Uterus (tissue), 2 donors: ENCODE measurements around the gene CLCA2.

Source experiments
- POLR2A ChIP-seq, 2 donors: fragments of 450-650 bp; IDR thresholded peaks; one replicate each; pipeline ENCODE4 v1.6.1; 2016; ENCODE audit warnings: antibody characterized with exemption in 2 of 2, mild to moderate bottlenecking in 1 of 2, moderate library complexity in 1 of 2
- TF ChIP-seq, protein P1 (sequence below), 4 experiments: fragments of 200-600 bp in 2 of 4; fragments of 450-650 bp in 2 of 4; sonication (generic) in 2 of 4; IDR thresholded peaks; one replicate each; pipeline ENCODE4 v1.5.1; 2016 to 2019; ENCODE audit warnings: antibody characterized with exemption in 4 of 4, mild to moderate bottlenecking in 2 of 4, moderate library complexity in 1 of 4

DNA sequence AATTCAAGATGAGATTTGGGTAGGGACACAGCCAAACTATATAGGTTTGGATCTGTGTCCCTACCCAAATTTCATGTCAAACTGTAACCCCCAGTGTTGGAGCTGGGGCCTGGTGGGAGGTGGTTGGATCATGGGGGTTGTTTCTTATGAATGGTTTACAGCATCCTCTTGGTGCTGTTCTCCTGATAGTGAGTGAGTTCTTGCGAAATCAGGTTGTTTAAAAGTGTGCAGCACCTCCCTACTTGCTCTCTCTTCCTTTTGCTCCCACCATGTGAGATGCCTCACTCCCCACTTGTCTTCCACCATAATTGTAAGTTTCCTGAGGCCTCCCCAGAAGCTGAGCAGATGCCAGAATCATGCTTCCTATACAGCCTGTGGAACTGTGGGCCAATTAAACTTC lies 45.2 kb upstream of the CLCA2 start:
- no peak for TF ChIP-seq POLR2A (IDR thresholded peaks at IDR 0.05)
- TF ChIP-seq, protein P1, sequence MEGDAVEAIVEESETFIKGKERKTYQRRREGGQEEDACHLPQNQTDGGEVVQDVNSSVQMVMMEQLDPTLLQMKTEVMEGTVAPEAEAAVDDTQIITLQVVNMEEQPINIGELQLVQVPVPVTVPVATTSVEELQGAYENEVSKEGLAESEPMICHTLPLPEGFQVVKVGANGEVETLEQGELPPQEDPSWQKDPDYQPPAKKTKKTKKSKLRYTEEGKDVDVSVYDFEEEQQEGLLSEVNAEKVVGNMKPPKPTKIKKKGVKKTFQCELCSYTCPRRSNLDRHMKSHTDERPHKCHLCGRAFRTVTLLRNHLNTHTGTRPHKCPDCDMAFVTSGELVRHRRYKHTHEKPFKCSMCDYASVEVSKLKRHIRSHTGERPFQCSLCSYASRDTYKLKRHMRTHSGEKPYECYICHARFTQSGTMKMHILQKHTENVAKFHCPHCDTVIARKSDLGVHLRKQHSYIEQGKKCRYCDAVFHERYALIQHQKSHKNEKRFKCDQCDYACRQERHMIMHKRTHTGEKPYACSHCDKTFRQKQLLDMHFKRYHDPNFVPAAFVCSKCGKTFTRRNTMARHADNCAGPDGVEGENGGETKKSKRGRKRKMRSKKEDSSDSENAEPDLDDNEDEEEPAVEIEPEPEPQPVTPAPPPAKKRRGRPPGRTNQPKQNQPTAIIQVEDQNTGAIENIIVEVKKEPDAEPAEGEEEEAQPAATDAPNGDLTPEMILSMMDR (IDR thresholded peaks at IDR 0.05) = no peak
